ENCODE measurements around the gene GCDH.
"Not testable (repeated sequence)": the region's sequence is repeated elsewhere in the genome, so short reads cannot be mapped to it uniquely, and the experiment has no call there.

GCDH gene

GRCh38 chr19:12890787-12891552 lies at the start of gene GCDH:
Gene GCDH (plus strand): TSS chr19:12891160. CDS start chr19:12891305, 145 bp downstream.
- Mint-ChIP-seq H3K36me3 (ENCODE audit: low read depth) (peaks cover 18% of the 10 kb centered on the region), H3K27me3 (ENCODE audit: low read depth) (no peaks in the 10 kb centered on the region), H3K4me3 (peak within 1 kb of the TSS; percentile 84), H3K27ac (peak within 1 kb of the TSS; percentile 70), H3K4me1 (ENCODE audit: low read depth) (peaks cover 14% of the 10 kb centered on the region), H3K9me3 (no peaks in the 10 kb centered on the region)

- Mint-ChIP-seq H3K9me3 (no peaks in the 10 kb centered on the region), H3K4me3 (no peak overlapping the region), H3K27ac (no peak overlapping the region), H3K36me3 (ENCODE audit: low read depth) (no peaks in the 10 kb centered on the region), H3K27me3 (ENCODE audit: low read depth) (peaks cover 43% of the 10 kb centered on the region), H3K4me1 (ENCODE audit: low read depth) (peaks cover 23% of the 10 kb centered on the region)
Measured at GRCh38 chr19:12842511-12842910, 48.4 kb upstream of the GCDH start.

DNA sequence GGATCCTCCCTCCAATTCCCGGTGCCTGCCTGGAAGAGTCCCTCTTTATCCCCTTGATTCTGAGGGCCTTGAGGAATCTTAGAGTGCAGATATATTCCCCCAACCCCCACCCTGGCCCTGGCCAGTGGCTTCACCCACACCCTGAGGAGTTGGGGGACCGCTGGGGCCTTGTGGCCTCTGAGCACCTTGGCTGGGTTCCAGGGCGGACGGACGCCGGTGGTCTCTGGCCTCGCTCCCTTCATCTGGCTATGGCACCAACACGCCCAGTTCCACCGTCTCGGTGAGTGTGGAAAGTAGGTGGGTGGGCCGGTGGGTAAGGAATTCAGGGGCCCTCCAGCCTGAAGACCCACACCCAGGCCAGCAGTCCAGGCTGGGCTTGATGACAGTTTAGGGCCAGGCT lies 47.6 kb upstream of the GCDH start:
- no peaks in the 10 kb centered on the region for H3K9me3 Mint-ChIP-seq
- H3K4me3 Mint-ChIP-seq = no peak overlapping the region
- H3K27me3 Mint-ChIP-seq (ENCODE audit: low read depth) = peaks cover 37% of the 10 kb centered on the region
- H3K36me3 Mint-ChIP-seq (ENCODE audit: low read depth) = no peaks in the 10 kb centered on the region
- no peak overlapping the region for H3K27ac Mint-ChIP-seq
- peaks cover 22% of the 10 kb centered on the region for H3K4me1 Mint-ChIP-seq (ENCODE audit: low read depth)

GRCh38 chr19:12843999-12844732 lies 46.8 kb upstream of the GCDH start:
- H3K9me3 Mint-ChIP-seq = no peaks in the 10 kb centered on the region
- H3K36me3 Mint-ChIP-seq (ENCODE audit: low read depth) = no peaks in the 10 kb centered on the region
- no peak overlapping the region for H3K4me3 Mint-ChIP-seq
- peaks cover 21% of the 10 kb centered on the region for H3K4me1 Mint-ChIP-seq (ENCODE audit: low read depth)
- H3K27me3 Mint-ChIP-seq (ENCODE audit: low read depth) = peaks cover 33% of the 10 kb centered on the region
- H3K27ac Mint-ChIP-seq = no peak overlapping the region

- Mint-ChIP-seq H3K4me3 (peak overlapping the region; percentile 36), H3K27me3 (ENCODE audit: low read depth) (peaks cover 10% of the 10 kb centered on the region)
- not testable (repeated sequence) for H3K9me3 Mint-ChIP-seq; H3K36me3 Mint-ChIP-seq (ENCODE audit: low read depth); H3K27ac Mint-ChIP-seq; H3K4me1 Mint-ChIP-seq (ENCODE audit: low read depth)
Measured at GRCh38 chr19:12846613-12847012, 44.3 kb upstream of the GCDH start.

DNA sequence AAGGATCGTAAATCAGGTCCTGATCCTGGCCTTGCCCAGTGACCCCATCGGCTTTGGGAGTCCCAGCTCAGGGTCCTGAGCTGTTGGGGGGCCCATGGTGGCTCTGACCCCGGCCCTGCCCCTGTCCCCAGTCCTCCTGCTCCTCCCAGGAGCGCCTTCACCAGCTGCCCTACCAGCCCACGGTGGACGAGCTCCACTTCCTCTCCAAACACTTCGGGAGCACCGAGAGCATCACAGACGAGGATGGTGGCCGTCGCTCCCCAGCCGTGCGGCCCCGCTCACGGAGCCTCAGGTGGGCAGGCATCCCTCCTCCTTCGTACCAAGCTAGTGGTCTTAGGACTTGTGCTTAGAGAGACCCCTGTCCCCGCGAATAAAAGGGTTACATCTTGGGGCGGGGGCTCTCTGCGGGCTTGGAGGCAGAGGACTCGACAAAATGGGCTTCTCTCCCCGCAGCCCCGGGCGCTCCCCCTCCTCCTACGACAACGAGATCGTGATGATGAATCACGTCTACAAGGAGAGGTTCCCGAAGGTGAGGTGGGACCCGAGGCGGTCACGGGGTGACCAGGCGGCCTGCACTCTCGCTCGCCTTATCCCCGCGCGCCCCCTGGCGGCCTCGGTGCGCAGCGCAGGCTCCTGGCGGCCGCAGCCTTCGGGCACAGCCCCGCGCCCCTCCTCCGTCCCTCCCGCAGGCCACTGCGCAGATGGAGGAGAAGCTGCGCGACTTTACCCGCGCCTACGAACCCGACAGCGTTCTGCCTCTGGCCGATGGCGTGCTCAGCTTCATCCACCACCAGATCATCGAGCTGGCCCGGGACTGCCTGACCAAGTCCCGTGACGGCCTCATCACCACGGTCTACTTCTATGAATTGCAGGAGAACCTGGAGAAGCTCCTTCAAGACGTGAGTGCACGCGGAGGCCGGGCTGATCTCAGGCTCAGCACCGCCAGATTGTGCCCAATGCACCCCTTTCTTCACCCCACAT lies 43.5 kb upstream of the GCDH start:
- no peaks in the 10 kb centered on the region for H3K9me3 Mint-ChIP-seq
- H3K4me1 Mint-ChIP-seq (ENCODE audit: low read depth) = peaks cover 2% of the 10 kb centered on the region
- no peak overlapping the region for H3K27ac Mint-ChIP-seq
- H3K27me3 Mint-ChIP-seq (ENCODE audit: low read depth) = peaks cover 5% of the 10 kb centered on the region
- no peaks in the 10 kb centered on the region for H3K36me3 Mint-ChIP-seq (ENCODE audit: low read depth)
- H3K4me3 Mint-ChIP-seq = peak overlapping the region; percentile 49

DNA sequence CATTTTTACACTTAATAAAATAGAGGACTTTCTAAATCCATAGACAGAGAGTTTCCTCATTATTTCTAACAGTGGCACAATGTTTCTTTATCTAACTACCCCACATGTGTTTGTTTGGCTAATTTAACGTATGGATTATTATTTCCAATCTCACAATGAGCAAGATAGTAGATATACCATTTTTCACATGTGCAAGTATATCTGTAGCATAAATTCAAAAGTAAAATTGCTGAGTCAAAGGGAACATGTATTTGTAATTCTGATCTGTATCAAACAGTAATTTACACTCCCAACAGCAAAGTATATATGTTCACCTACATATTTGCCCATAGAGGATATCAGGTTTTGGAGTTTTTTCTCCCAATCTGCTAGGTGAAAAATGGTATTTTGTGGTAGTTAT lies 34.3 kb upstream of the GCDH start:
- H3K4me1 Mint-ChIP-seq (ENCODE audit: low read depth) = no peaks in the 10 kb centered on the region
- H3K27ac Mint-ChIP-seq = no peak overlapping the region
- H3K4me3 Mint-ChIP-seq = no peak overlapping the region
- peaks cover 3% of the 10 kb centered on the region for H3K27me3 Mint-ChIP-seq (ENCODE audit: low read depth)
- H3K36me3 Mint-ChIP-seq (ENCODE audit: low read depth) = no peaks in the 10 kb centered on the region
- no peaks in the 10 kb centered on the region for H3K9me3 Mint-ChIP-seq

GRCh38 chr19:12858041-12858928 lies 32.7 kb upstream of the GCDH start:
- Mint-ChIP-seq H3K27ac (no peak overlapping the region), H3K4me1 (ENCODE audit: low read depth) (no peaks in the 10 kb centered on the region), H3K4me3 (no peak overlapping the region)

DNA sequence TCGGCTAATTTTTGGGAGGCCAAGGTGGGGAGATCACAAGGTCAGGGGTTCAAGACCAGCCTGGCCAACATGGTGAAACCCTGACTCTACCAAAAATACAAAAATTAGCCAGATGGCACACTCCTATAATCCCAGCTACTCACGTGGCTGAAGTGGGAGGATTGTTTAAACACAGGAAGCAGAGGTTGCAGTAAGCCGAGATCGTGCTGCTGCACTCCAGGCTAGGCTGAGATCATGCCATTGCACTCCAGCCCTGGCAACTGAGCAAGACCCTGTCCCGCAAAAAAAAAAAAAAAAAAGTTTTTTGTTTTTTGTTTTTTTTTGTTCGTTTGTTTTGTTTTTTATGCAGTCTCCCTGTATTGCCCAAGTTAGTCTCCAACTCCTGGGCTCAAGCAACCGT lies 31.4 kb upstream of the GCDH start:
- Mint-ChIP-seq H3K4me1 (ENCODE audit: low read depth) (no peaks in the 10 kb centered on the region), H3K9me3 (no peaks in the 10 kb centered on the region), H3K4me3 (no peak overlapping the region), H3K27me3 (ENCODE audit: low read depth) (peaks cover 3% of the 10 kb centered on the region), H3K27ac (no peak overlapping the region), H3K36me3 (ENCODE audit: low read depth) (no peaks in the 10 kb centered on the region)

More at GRCh38 chr19:12858041-12858928, 32.7 kb upstream of the GCDH start:
- Mint-ChIP-seq H3K36me3 (ENCODE audit: low read depth) (no peaks in the 10 kb centered on the region), H3K27me3 (ENCODE audit: low read depth) (peaks cover 3% of the 10 kb centered on the region), H3K9me3 (no peaks in the 10 kb centered on the region)

- Mint-ChIP-seq H3K9me3 (no peaks in the 10 kb centered on the region), H3K27me3 (ENCODE audit: low read depth) (peaks cover 3% of the 10 kb centered on the region), H3K4me3 (no peak overlapping the region), H3K4me1 (ENCODE audit: low read depth) (peaks cover 9% of the 10 kb centered on the region), H3K27ac (no peak overlapping the region), H3K36me3 (ENCODE audit: low read depth) (no peaks in the 10 kb centered on the region)
Measured at GRCh38 chr19:12864143-12864542, 26.8 kb upstream of the GCDH start.

GRCh38 chr19:12864721-12865715 lies 25.9 kb upstream of the GCDH start:
- peaks cover 9% of the 10 kb centered on the region for H3K4me1 Mint-ChIP-seq (ENCODE audit: low read depth)

DNA sequence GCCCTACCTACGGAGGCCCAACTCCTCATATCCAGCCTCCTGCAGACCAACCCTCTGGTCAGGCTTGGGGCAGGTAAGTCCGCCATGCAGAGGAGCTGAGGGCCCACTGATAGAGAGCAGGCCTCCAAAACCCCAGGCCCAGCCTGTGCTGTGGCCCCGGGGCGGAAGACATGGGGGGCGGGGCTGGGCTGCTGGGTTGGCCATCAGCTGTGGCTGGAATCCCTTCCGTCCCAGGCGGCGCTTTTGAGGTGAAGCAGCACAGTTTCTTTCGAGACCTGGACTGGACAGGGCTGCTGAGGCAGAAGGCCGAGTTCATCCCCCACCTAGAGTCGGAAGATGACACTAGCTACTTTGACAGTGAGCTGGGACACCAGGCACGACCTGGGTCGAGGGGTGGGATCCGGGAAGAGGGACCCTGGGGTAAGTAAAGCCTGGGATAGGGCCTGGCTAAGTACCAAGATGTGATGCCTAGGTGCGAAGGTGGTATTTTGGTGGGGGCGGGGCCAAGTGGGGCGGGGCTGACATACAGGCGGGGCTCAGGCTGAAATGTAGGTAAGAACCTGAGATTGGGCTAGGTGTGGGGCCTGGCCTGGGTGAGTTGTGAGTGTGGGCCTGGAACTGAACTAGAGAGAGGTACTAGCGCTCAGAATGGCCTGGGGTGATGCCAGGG lies 25.1 kb upstream of the GCDH start:
- peaks cover 3% of the 10 kb centered on the region for H3K27me3 Mint-ChIP-seq (ENCODE audit: low read depth)
- H3K4me3 Mint-ChIP-seq = no peak overlapping the region
- no peaks in the 10 kb centered on the region for H3K9me3 Mint-ChIP-seq
- peaks cover 9% of the 10 kb centered on the region for H3K4me1 Mint-ChIP-seq (ENCODE audit: low read depth)
- no peak overlapping the region for H3K27ac Mint-ChIP-seq
- H3K36me3 Mint-ChIP-seq (ENCODE audit: low read depth) = no peaks in the 10 kb centered on the region

More at GRCh38 chr19:12864721-12865715, 25.9 kb upstream of the GCDH start:
- peak overlapping the region; percentile 16 for H3K4me3 Mint-ChIP-seq
- no peaks in the 10 kb centered on the region for H3K9me3 Mint-ChIP-seq
- no peak overlapping the region for H3K27ac Mint-ChIP-seq
- H3K36me3 Mint-ChIP-seq (ENCODE audit: low read depth) = no peaks in the 10 kb centered on the region
- H3K27me3 Mint-ChIP-seq (ENCODE audit: low read depth) = peaks cover 3% of the 10 kb centered on the region
